Stimulated activated effector memory CD8-positive, alpha-beta T cell treated with anti-CD3 and anti-CD28 coated beads, Interleukin-12 subunit alpha, Interleukin-12 subunit beta, amount 100 ng/mL, for 72 hours (primary cell): ENCODE results near the gene IFIH1.

Experiments used
- ATAC-seq: fragments of 150-1000 bp; cut with Tn5 transposase; 2 replicates; pipeline ENCODE4 v1.10.0; 2021
- DNase-seq, 2 donors: peaks; one replicate each; pipeline ENCODE4 v3.0.0; 2021 to 2022; ENCODE audit warnings: low spot score in 2 of 2
- H3K27ac Mint-ChIP-seq: one replicate; pipeline ENCODE4 v1.8.0; 2022; ENCODE audit warnings: mild to moderate bottlenecking, mixed read lengths
- H3K36me3 Mint-ChIP-seq: one replicate; pipeline ENCODE4 v1.8.0; 2022; ENCODE audit warnings: mild to moderate bottlenecking, mixed read lengths
- H3K4me1 Mint-ChIP-seq: one replicate; pipeline ENCODE4 v1.8.0; 2022; ENCODE audit warnings: mixed read lengths
- H3K4me3 Mint-ChIP-seq: one replicate; pipeline ENCODE4 v1.8.0; 2022; ENCODE audit warnings: mild to moderate bottlenecking, mixed read lengths
- H3K9me3 Mint-ChIP-seq: one replicate; pipeline ENCODE4 v1.8.0; 2022; ENCODE audit warnings: mixed read lengths

The IFIH1 gene

GRCh38 chr2:162221064-162221463, 97.4 kb downstream of the IFIH1 start:
- Mint-ChIP-seq H3K9me3 (no peaks in the 10 kb centered on the region), H3K4me3 (no peak overlapping the region), H3K4me1 (no peaks in the 10 kb centered on the region), H3K27ac (no peak overlapping the region), H3K36me3 (no peaks in the 10 kb centered on the region)
- peak; percentile 57 to 82 for DNase-seq
- peak; percentile 80 for ATAC-seq

GRCh38 chr2:162220368-162220767, 98.1 kb downstream of the IFIH1 start:
- Mint-ChIP-seq H3K36me3 (no peaks in the 10 kb centered on the region), H3K4me3 (no peak overlapping the region), H3K4me1 (no peaks in the 10 kb centered on the region), H3K27ac (no peak overlapping the region), H3K9me3 (no peaks in the 10 kb centered on the region)
- ATAC-seq (no peak), DNase-seq (no peak)

- H3K9me3 Mint-ChIP-seq, result no peaks in the 10 kb centered on the region
- no peak overlapping the region for H3K27ac Mint-ChIP-seq
- no peak for ATAC-seq
- H3K4me3 Mint-ChIP-seq, result no peak overlapping the region
- no peak for DNase-seq
- no peaks in the 10 kb centered on the region for H3K36me3 Mint-ChIP-seq
- no peaks in the 10 kb centered on the region for H3K4me1 Mint-ChIP-seq
These were observed 99.1 kb downstream of the IFIH1 start for GRCh38 chr2:162219426-162219825.

DNA sequence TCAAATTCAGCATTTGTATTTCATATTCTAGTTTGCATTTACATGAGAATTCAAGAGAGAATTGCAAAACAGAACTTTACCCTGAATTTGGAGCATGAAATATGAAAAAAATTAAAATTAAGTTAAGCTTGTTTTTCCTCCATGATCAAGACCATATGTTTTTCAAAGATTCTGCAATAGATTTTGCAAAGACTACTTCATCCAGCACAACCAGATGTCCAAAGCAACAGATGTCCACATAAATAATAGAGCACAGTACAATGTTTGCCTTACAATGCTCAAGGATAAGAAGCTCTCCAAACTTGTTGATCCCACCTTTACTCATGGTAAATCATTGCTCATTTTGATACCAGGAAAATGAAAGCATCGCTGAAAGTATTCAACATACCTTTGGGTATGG, 100.9 kb downstream of the IFIH1 start:
- Mint-ChIP-seq H3K36me3 (no peaks in the 10 kb centered on the region), H3K27ac (no peak overlapping the region), H3K4me3 (no peak overlapping the region), H3K4me1 (no peaks in the 10 kb centered on the region), H3K9me3 (no peaks in the 10 kb centered on the region)
- ATAC-seq (no peak), DNase-seq (no peak)
